Upper lobe of left lung (tissue), 6 donors: Measurements from ENCODE around the gene SLC29A3. TPM values are rescaled to one million over a fixed set of nuclear protein-coding genes. Genes with fewer than 3 reads are reported as not detected.
"Not testable (repeated sequence)": the region's sequence is repeated elsewhere in the genome, so short reads cannot be mapped to it uniquely, and the experiment has no call there.

ENCODE experiments used
- ATAC-seq, 2 donors: fragments of 200-7000 bp; cut with Tn5 transposase; one replicate each; pipeline ENCODE4 v1.9.1; 2022; ENCODE audit warnings: mild to moderate bottlenecking in 2 of 2, moderate library complexity in 2 of 2; ENCODE audit not compliant: low FRiP score in 2 of 2
- DNase-seq, 2 donors: peaks; one replicate each; pipeline ENCODE4 v3.0.0-alpha.2; 2019 to 2020
- H3K27ac ChIP-seq, 4 donors: fragments of 200-600 bp; sonication (generic); one replicate each; pipeline ENCODE4 v1.5.1; 2016 to 2019
- H3K27me3 ChIP-seq, 4 donors: fragments of 200-600 bp; sonication (generic); one replicate each; pipeline ENCODE4 v1.5.1; 2017 to 2019
- H3K36me3 ChIP-seq, 4 donors: fragments of 200-600 bp; sonication (generic); one replicate each; pipeline ENCODE4 v1.5.1; 2016 to 2019
- H3K4me1 ChIP-seq, 4 donors: fragments of 200-600 bp; sonication (generic); one replicate each; pipeline ENCODE4 v1.5.1; 2018 to 2019
- H3K4me3 ChIP-seq, 4 donors: fragments of 200-600 bp; sonication (generic); one replicate each; pipeline ENCODE4 v1.5.1; 2017 to 2019; ENCODE audit warnings: mild to moderate bottlenecking in 2 of 4, moderate library complexity in 1 of 4
- H3K9me3 ChIP-seq, 4 donors: fragments of 200-600 bp; sonication (generic); one replicate each; pipeline ENCODE4 v1.5.1; 2018 to 2019
- CTCF ChIP-seq, 6 experiments: fragments of 450-650 bp in 4 of 6; fragments of 200-600 bp in 2 of 6; sonication (generic) in 2 of 6; IDR thresholded peaks; one replicate each; pipeline ENCODE4 v1.5.1; 2016 to 2019; ENCODE audit warnings: antibody characterized with exemption in 6 of 6
- EP300 ChIP-seq, 4 donors: sonication (generic); formaldehyde crosslinking; IDR thresholded peaks; one replicate each; pipeline ENCODE4 v1.5.1; 2017; ENCODE audit warnings: antibody characterized with exemption in 4 of 4, control low read depth in 2 of 4
- POLR2A ChIP-seq, 4 donors: fragments of 450-650 bp; IDR thresholded peaks; one replicate each; pipeline ENCODE4 v1.5.1; 2016 to 2017; ENCODE audit warnings: antibody characterized with exemption in 4 of 4, mild to moderate bottlenecking in 2 of 4
- POLR2AphosphoS5 ChIP-seq, 2 donors: sonication (generic); formaldehyde crosslinking; IDR thresholded peaks; one replicate each; pipeline ENCODE4 v1.5.1; 2017; ENCODE audit warnings: antibody characterized with exemption in 2 of 2
- WGBS, 2 donors: methylation state at CpG; one replicate each; pipeline ENCODE4 v1.1.5; 2017 to 2018; 5-methylcytosine and 5-hydroxymethylcytosine counted together
- total RNA-seq, 6 donors: library from RNA; depleted of rRNA in 4 of 6; stranded (reverse); fragments of >200 nt in 4 of 6; gene quantifications; one replicate each; pipeline versions ENCODE4 v1.1.0 to v1.2.1, GENCODE V29; 2016 to 2021
- donor health status: DM: no; HTN: no; CAD: no; lungs with moderate emphysema.
- donor health status: DM: no; HTN: yes; CAD: no; lungs with severe emphysema.

SLC29A3 gene
- total RNA-seq, 6 donors from 2014 or later, result 6.7 to 17.0 (median 9.2) TPM

- ATAC-seq (peak in 1 of 2 donors; percentile 73), DNase-seq (no peak)
- Histone ChIP-seq H3K4me3 (no peak overlapping the region), H3K27me3 (no peaks in the 10 kb centered on the region), H3K9me3 (no peaks in the 10 kb centered on the region), H3K4me1 (no peaks in the 10 kb centered on the region), H3K36me3 (peaks cover 3 to 50% (median 19%) of the 10 kb centered on the region in 4 donors), H3K27ac (no peak overlapping the region)
- 72 to 74% methylated on average over 7 of the region's 7 CpGs for WGBS, 2 donors
- TF ChIP-seq POLR2A (IDR thresholded peaks at IDR 0.05) (no peak), POLR2AphosphoS5 (IDR thresholded peaks at IDR 0.05) (no peak), CTCF (IDR thresholded peaks at IDR 0.05) (no peak), EP300 (IDR thresholded peaks at IDR 0.05) (no peak)
Observed at GRCh38 chr10:71357792-71358265, 38.8 kb downstream of the SLC29A3 start.

- no peak for TF ChIP-seq POLR2A (IDR thresholded peaks at IDR 0.05)
- Histone ChIP-seq H3K27me3 (no peaks in the 10 kb centered on the region), H3K4me3 (no peak overlapping the region), H3K9me3 (no peaks in the 10 kb centered on the region), H3K36me3 (peaks cover 3 to 53% (median 19%) of the 10 kb centered on the region in 4 donors), H3K27ac (peak overlapping the region in 1 of 4 donors; percentile 23), H3K4me1 (no peaks in the 10 kb centered on the region)
- DNase-seq (no peak), ATAC-seq (no peak)
- 77 to 78% methylated on average over 5 to 8 of the region's 8 CpGs for WGBS, 2 donors
Observed at GRCh38 chr10:71358277-71358676, 39.2 kb downstream of the SLC29A3 start.

GRCh38 chr10:71358906-71359305 lies 39.8 kb downstream of the SLC29A3 start:
- not testable (repeated sequence) for H3K4me1 ChIP-seq, H3K4me3 ChIP-seq, DNase-seq, H3K9me3 ChIP-seq, H3K27me3 ChIP-seq
- H3K27ac ChIP-seq, result peak overlapping the region in 2 of 4 donors; percentile 23 to 47
- WGBS, 2 donors, result 87 to 91% methylated on average over 10 of the region's 10 CpGs
- peak in 1 of 2 donors; percentile 5 for ATAC-seq
- peaks cover 3 to 53% (median 19%) of the 10 kb centered on the region in 4 donors for H3K36me3 ChIP-seq

GRCh38 chr10:71359364-71360046 lies 40.4 kb downstream of the SLC29A3 start:
- Histone ChIP-seq H3K9me3 (no peaks in the 10 kb centered on the region), H3K27ac (peak overlapping the region in 2 of 4 donors; percentile 23 to 47), H3K27me3 (no peaks in the 10 kb centered on the region), H3K4me1 (no peaks in the 10 kb centered on the region), H3K36me3 (peaks cover 3 to 53% (median 19%) of the 10 kb centered on the region in 4 donors), H3K4me3 (no peak overlapping the region)
- WGBS, 2 donors, result 66 to 69% methylated on average over 8 to 9 of the region's 9 CpGs
- TF ChIP-seq EP300 (IDR thresholded peaks at IDR 0.05) (no peak), CTCF (IDR thresholded peaks at IDR 0.05) (no peak), POLR2A (IDR thresholded peaks at IDR 0.05) (no peak), POLR2AphosphoS5 (IDR thresholded peaks at IDR 0.05) (no peak)
- DNase-seq (no peak), ATAC-seq (peak; percentile 35 to 86)

GRCh38 chr10:71360735-71361134 lies 41.7 kb downstream of the SLC29A3 start:
- WGBS, 2 donors, result 83 to 95% methylated on average over 2 of the region's 2 CpGs
- Histone ChIP-seq H3K4me3 (no peak overlapping the region), H3K9me3 (no peaks in the 10 kb centered on the region), H3K36me3 (peaks cover 3 to 53% (median 19%) of the 10 kb centered on the region in 4 donors), H3K27ac (no peak overlapping the region), H3K27me3 (no peaks in the 10 kb centered on the region), H3K4me1 (no peaks in the 10 kb centered on the region)
- TF ChIP-seq POLR2AphosphoS5 (IDR thresholded peaks at IDR 0.05) (no peak), POLR2A (IDR thresholded peaks at IDR 0.05) (no peak), CTCF (IDR thresholded peaks at IDR 0.05) (no peak), EP300 (IDR thresholded peaks at IDR 0.05) (no peak)
- ATAC-seq (no peak), DNase-seq (no peak)

GRCh38 chr10:71361581-71361980 lies 42.5 kb downstream of the SLC29A3 start:
- no peaks in the 10 kb centered on the region for H3K27me3 ChIP-seq
- no peaks in the 10 kb centered on the region for H3K9me3 ChIP-seq
- peaks cover 0 to 44% (median 15%) of the 10 kb centered on the region in 4 donors for H3K36me3 ChIP-seq
- 95 to 100% methylated on average over 4 to 7 of the region's 7 CpGs for WGBS, 2 donors
- H3K27ac ChIP-seq, result no peak overlapping the region
- ATAC-seq (no peak), DNase-seq (peak in 1 of 2 donors; percentile 40)
- TF ChIP-seq EP300 (IDR thresholded peaks at IDR 0.05), result no peak
- no peak for TF ChIP-seq POLR2AphosphoS5 (IDR thresholded peaks at IDR 0.05)
- no peak for TF ChIP-seq POLR2A (IDR thresholded peaks at IDR 0.05)
- TF ChIP-seq CTCF (IDR thresholded peaks at IDR 0.05), result no peak
- no peaks in the 10 kb centered on the region for H3K4me1 ChIP-seq
- H3K4me3 ChIP-seq, result no peak overlapping the region
